ENCODE data around the gene LNX2. TPM values are rescaled to one million over a fixed set of nuclear protein-coding genes. Genes with fewer than 3 reads are reported as not detected.

The LNX2 gene
- total and polyA plus RNA-seq, 7 donors, result 2.3 to 10.0 (median 6.2) TPM

DNA sequence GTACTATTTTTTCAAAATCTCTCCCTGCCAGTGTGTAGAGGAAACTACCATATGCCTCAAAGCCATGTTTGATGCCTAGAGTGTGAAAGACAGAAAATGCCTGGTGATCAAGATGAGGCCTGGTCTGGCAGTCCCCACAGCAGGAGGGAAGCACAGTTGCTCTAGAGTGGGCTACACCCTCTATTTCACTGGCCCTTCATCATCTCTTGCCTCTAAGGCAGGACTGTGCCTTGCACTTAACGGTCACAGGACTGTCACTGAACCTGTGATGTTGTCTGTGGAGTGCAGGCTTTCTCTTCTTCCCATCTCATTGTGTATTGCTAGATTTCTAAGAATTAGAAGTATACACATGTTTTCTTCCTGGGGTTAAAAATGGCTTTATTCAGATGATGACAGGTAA lies 17.7 kb upstream of the LNX2 start:
- TF ChIP-seq, protein P1, sequence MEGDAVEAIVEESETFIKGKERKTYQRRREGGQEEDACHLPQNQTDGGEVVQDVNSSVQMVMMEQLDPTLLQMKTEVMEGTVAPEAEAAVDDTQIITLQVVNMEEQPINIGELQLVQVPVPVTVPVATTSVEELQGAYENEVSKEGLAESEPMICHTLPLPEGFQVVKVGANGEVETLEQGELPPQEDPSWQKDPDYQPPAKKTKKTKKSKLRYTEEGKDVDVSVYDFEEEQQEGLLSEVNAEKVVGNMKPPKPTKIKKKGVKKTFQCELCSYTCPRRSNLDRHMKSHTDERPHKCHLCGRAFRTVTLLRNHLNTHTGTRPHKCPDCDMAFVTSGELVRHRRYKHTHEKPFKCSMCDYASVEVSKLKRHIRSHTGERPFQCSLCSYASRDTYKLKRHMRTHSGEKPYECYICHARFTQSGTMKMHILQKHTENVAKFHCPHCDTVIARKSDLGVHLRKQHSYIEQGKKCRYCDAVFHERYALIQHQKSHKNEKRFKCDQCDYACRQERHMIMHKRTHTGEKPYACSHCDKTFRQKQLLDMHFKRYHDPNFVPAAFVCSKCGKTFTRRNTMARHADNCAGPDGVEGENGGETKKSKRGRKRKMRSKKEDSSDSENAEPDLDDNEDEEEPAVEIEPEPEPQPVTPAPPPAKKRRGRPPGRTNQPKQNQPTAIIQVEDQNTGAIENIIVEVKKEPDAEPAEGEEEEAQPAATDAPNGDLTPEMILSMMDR (IDR thresholded peaks at IDR 0.05), result no peak
- no peak overlapping the region for H3K4me3 ChIP-seq
- no peak overlapping the region for H3K27ac ChIP-seq
- ATAC-seq, result no peak
- H3K9me3 ChIP-seq, result no peaks in the 10 kb centered on the region
- intact Hi-C loops (cut with DNase I), result no loop called here
- WGBS, 3 donors, result 77 to 95% (median 93%) methylated on average over 1 of the region's 1 CpG
- peaks cover 37% of the 10 kb centered on the region for H3K4me1 ChIP-seq
- H3K27me3 ChIP-seq (ENCODE audit: insufficient read depth in 3 of 3, low read length in 2 of 3), result no peaks in the 10 kb centered on the region
- no peaks in the 10 kb centered on the region for H3K36me3 ChIP-seq (ENCODE audit: insufficient read depth in 1 of 2, low read depth in 1 of 2)
- DNase-seq, result no peak

DNA sequence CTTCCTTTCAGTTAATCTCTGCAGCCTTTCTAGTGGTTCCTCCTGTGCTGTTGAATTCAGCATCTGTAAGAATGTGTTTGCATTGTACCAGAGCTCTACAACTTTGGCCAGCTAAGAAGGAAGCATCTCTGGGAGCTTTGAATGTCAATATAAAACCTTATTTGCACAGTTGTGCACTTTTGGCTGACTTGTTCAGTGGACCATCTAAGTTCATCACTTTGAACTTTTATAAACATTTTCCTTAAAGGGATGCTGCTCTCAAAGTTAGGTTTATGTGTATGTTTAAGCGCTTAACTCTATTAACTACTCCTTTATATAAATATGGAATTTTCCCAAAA lies 16.9 kb upstream of the LNX2 start:
- Histone ChIP-seq H3K27ac (no peak overlapping the region), H3K36me3 (ENCODE audit: insufficient read depth in 1 of 2, low read depth in 1 of 2) (no peaks in the 10 kb centered on the region), H3K4me1 (peaks cover 37% of the 10 kb centered on the region), H3K9me3 (no peaks in the 10 kb centered on the region), H3K4me3 (no peak overlapping the region), H3K27me3 (ENCODE audit: insufficient read depth in 3 of 3, low read length in 2 of 3) (no peaks in the 10 kb centered on the region)
- intact Hi-C loops (cut with DNase I), result no loop called here
- TF ChIP-seq, protein P1 (IDR thresholded peaks at IDR 0.05), result no peak
- DNase-seq, result no peak
- ATAC-seq, result no peak
- 98 to 100% (median 100%) methylated on average over 1 of the region's 1 CpG for WGBS, 3 donors

DNA sequence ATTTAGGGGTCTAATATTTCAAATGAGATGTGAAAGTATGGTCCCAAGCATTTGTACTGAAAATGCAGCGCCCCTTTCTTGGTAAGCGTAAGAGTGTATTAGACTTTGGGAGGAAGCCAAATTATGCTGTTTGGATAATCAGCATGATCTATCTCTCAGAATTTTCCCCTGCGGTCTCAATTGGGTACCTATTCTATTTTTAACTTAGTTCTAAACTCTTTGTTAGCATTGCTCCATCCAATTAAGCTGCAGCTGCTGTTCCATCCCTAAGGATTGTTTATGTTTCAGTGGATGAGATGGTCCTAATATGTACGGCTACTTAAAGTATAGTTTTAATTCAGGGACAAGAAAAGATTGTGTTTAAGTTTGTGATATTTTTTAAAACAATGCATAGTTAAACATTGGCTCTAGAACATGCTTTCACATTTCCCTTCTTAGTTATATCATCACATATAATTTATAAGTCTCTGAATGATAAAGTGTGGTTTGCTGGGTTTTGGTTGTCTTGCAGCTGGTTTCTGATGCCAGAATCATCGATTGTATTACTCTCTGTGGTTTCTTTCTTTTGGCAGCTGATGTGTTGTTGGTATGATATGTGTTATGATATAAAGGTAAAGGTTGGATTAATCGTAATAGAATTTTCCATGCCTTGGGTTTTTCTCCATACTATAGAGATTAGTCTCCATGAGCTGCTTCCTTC lies 16.4 kb upstream of the LNX2 start:
- H3K4me1 ChIP-seq, result peaks cover 37% of the 10 kb centered on the region
- no peak for DNase-seq
- H3K9me3 ChIP-seq, result no peaks in the 10 kb centered on the region
- H3K4me3 ChIP-seq, result no peak overlapping the region
- intact Hi-C loops (cut with DNase I), result no loop called here
- no peak for ATAC-seq
- 61 to 63% (median 63%) methylated on average over 6 of the region's 6 CpGs for WGBS, 3 donors
- no peaks in the 10 kb centered on the region for H3K36me3 ChIP-seq (ENCODE audit: insufficient read depth in 1 of 2, low read depth in 1 of 2)
- TF ChIP-seq, protein P1 (IDR thresholded peaks at IDR 0.05), result no peak
- no peaks in the 10 kb centered on the region for H3K27me3 ChIP-seq (ENCODE audit: insufficient read depth in 3 of 3, low read length in 2 of 3)
- no peak overlapping the region for H3K27ac ChIP-seq

DNA sequence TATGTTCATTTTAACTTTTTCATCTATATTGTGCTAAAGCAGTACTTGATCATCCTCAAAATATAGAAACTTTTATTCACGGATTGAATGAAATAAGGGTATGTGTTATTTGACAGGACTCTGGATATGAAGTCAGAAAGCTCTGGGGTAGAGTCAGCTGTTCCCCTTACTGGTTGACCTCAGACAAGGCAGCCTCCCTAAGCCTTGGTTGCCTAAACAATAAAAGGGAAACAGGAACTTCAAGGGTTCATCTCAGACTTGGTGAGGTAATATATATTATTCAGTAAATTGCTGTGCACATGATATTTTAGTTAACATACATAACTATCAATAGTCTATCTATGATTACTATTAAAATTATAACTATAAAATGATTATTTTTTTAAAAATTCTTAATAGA lies 14.9 kb upstream of the LNX2 start:
- no peak overlapping the region for H3K27ac ChIP-seq
- no peak overlapping the region for H3K4me3 ChIP-seq
- DNase-seq (no peak), ATAC-seq (no peak)
- TF ChIP-seq, protein P1 (IDR thresholded peaks at IDR 0.05), result no peak
- H3K9me3 ChIP-seq, result no peaks in the 10 kb centered on the region
- no peaks in the 10 kb centered on the region for H3K27me3 ChIP-seq (ENCODE audit: insufficient read depth in 3 of 3, low read length in 2 of 3)
- WGBS, 3 donors, result 87 to 94% (median 89%) methylated on average over 1 of the region's 1 CpG
- peaks cover 32% of the 10 kb centered on the region for H3K4me1 ChIP-seq
- intact Hi-C loops (cut with DNase I), result no loop called here
- H3K36me3 ChIP-seq (ENCODE audit: insufficient read depth in 1 of 2, low read depth in 1 of 2), result no peaks in the 10 kb centered on the region

DNA sequence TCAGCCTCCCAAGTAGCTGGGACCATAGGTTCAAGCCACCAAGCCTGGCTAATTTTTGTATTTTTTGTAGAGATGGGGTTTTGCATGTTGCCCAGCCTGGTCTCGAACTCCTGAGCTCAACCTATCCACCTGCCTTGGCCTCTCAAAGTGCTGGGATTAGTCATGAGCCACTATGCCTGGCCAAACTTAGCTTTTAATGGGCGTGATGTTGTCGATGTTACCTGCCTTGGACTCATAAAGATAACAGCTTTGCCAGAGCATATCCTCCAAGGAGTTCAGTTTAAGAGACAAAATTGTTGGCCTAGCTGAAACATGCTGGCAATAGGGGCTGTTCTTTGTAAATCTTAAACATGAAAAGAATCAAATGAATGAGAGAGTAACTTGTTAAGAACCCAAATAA lies 14.5 kb upstream of the LNX2 start:
- intact Hi-C loops (cut with DNase I), result no loop called here
- no peaks in the 10 kb centered on the region for H3K36me3 ChIP-seq (ENCODE audit: insufficient read depth in 1 of 2, low read depth in 1 of 2)
- no peak overlapping the region for H3K4me3 ChIP-seq
- peaks cover 27% of the 10 kb centered on the region for H3K4me1 ChIP-seq
- 79 to 85% (median 84%) methylated on average over 3 of the region's 3 CpGs for WGBS, 3 donors
- TF ChIP-seq, protein P1 (IDR thresholded peaks at IDR 0.05), result no peak
- H3K9me3 ChIP-seq, result no peaks in the 10 kb centered on the region
- DNase-seq (no peak), ATAC-seq (no peak)
- H3K27ac ChIP-seq, result no peak overlapping the region
- H3K27me3 ChIP-seq (ENCODE audit: insufficient read depth in 3 of 3, low read length in 2 of 3), result no peaks in the 10 kb centered on the region
